NCI-H2029 (cell line): ENCODE measurements around the gene POMGNT1.

Source experiments
- DNase-seq: peaks from one replicate; lab custom pipeline; 2025; lab: John Stamatoyannopoulos, UW

POMGNT1 gene

DNA sequence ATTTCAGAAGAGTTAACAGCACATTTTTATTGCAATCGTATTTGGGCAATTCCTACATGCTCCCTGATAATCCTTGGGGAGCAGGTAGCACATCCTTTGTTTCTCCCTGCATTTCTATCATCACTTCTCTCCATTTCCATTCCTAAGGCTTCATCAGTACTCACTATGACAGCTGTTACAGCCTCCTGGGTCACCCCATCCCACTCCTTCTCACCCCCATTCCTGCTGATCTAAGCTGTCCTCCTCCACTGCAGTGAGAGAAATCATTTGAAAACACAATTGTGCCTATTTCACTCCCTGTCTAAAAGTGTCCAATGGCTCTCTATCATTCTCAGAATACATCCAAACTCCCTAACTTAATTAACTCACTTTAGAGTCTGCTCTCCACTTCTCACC, 40.3 kb downstream of the POMGNT1 start:
- DNase-seq: no peak

DNA sequence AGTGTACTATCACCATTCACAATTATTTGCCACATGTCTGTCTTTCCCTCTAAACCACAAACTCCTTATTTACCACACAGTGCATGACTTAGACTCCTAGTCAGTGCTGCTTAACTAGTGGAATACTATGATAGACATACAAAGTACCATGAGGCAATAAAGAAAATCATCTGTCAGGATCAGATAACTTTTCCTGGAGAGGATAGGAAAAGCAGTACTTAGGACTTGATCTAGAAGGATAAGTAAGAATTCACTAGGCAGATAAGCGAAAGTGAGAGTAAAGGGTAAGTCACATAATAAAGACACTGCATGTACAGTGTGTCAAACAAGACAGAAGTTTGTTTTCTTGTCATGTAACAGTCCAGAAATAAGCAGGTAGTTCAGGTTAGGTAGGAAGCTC, 44.5 kb downstream of the POMGNT1 start:
- DNase-seq: no peak

DNA sequence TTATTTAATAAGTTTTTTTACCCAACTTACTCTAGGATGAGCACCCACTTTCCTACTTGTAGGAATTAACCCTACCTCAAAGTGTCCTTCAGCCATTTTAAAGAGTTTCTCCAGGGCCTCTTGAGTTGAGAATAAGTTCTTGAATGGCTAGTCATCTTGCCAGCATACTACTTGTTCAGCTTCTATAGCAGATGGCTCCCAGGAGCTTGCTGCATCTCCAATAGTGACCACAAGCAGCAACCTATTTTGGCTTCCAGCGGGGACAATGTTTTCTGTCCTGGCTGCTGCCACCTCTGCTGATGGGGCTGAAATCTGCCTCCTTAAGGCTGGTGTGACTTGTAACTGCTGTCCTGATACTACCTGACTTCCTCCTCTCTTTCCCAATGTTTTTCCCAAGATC, 45.0 kb downstream of the POMGNT1 start:
- DNase-seq: no peak

DNA sequence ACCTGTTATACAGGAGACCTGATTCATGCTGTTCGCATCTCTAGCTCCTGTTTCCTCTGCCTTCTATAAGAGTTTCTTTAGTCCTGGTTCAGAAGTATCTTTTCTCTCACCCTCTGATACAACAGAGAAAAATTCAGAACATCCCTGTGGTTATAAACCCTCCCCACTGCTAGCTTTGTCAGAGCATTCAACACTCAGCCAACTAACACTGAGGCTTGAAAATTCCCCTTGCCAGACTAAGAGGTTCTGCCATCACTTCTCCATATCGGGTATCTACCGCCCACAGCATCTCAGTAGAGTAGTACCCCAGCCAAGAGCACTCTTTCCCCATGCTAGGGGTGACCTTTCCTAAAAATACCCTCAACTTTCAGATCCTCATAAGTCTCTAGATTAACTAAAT, 46.2 kb downstream of the POMGNT1 start:
- DNase-seq: no peak

DNA sequence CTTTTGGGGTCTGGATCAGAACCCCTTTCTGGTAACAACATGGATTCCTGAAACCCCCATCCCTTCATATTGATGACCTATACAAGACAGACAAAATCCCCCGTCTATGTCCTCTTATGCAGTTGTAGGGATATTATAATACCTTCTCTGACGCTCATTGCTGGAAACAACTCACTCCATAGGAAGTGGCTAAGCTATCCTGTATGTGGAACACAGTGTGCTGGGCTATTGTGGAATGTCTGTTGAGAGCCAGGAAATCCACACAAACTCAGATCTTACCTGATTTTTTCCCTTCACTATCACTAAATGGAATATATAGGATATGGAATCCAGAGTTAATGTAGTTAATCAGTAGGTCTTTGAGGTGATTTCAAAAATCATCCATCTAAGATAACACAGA, 48.1 kb downstream of the POMGNT1 start:
- no peak for DNase-seq

DNA sequence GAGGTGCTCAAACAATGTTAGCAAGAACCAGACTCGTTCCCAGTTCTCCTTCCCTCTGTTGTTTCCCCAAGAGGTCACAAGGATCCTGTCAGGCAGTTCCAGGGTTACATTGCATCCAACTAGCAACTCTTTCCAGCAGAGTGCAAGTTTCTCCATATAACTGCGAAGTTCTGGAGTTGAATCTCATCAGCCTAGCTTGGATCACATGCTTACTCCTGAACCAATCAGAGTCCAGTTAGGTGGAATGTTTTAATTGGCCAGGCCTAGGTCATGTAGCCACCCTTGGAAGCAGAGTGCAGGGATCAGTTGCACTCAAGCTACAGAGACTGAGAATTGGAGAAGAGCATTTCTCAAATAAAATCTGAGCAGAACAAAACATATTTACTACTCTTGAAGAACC, 49.9 kb downstream of the POMGNT1 start:
- DNase-seq: no peak
